Vagina (tissue), 2 donors: Measurements from ENCODE around the gene ITIH1. TPM values are rescaled to one million over a fixed set of nuclear protein-coding genes. Genes with fewer than 3 reads are reported as not detected.

Experiments used
- DNase-seq, 2 donors: peaks; one replicate each; pipeline ENCODE4 v3.0.0-alpha.2; 2017; ENCODE audit errors: extremely low spot score in 2 of 2
- H3K27ac ChIP-seq: fragments of 200-600 bp; sonication (generic); one replicate; pipeline ENCODE4 v1.5.1; 2019
- H3K27me3 ChIP-seq: fragments of 200-600 bp; sonication (generic); one replicate; pipeline ENCODE4 v1.5.1; 2019
- H3K36me3 ChIP-seq, 2 donors: fragments of 200-600 bp; sonication (generic); one replicate each; pipeline ENCODE4 v1.5.1; 2017 to 2019
- H3K4me1 ChIP-seq: fragments of 200-600 bp; sonication (generic); one replicate; pipeline ENCODE4 v1.5.1; 2019
- H3K4me3 ChIP-seq, 2 donors: fragments of 200-600 bp; sonication (generic); 1 replicate in 1 of 2; 2 replicates in 1 of 2; pipeline ENCODE4 v1.5.1; 2016 to 2019
- H3K9me3 ChIP-seq: fragments of 200-600 bp; sonication (generic); one replicate; pipeline ENCODE4 v1.5.1; 2019
- POLR2A ChIP-seq, 2 donors: fragments of 450-650 bp; IDR thresholded peaks; one replicate each; pipeline ENCODE4 v1.6.1; 2017; ENCODE audit warnings: antibody characterized with exemption in 2 of 2, mild to moderate bottlenecking in 2 of 2, moderate library complexity in 2 of 2
- POLR2AphosphoS5 ChIP-seq, 2 donors: sonication (generic); formaldehyde crosslinking; IDR thresholded peaks; one replicate each; pipeline ENCODE4 v1.9.0; 2017; ENCODE audit warnings: antibody characterized with exemption in 2 of 2, mild to moderate bottlenecking in 2 of 2, low read depth in 1 of 2; ENCODE audit not compliant: insufficient read depth in 1 of 2
- intact Hi-C: fragments of 100-400 bp; cut with DNase I; formaldehyde crosslinking; loops from one replicate; pipeline ENCODE4 v1.15.1; 2023
- total RNA-seq: library from RNA; depleted of rRNA; stranded (reverse); fragments of >200 nt; gene quantifications from one replicate; pipeline ENCODE4 v1.2.3, GENCODE V29; 2016
- TF ChIP-seq, protein P1 (sequence below), 3 experiments: fragments of 450-650 bp in 2 of 3; fragments of 200-600 bp in 1 of 3; sonication (generic) in 1 of 3; IDR thresholded peaks; one replicate each; pipeline ENCODE4 v1.5.1; 2017 to 2019; ENCODE audit warnings: antibody characterized with exemption in 3 of 3, mild to moderate bottlenecking in 2 of 3, moderate library complexity in 2 of 3

The ITIH1 gene
- total RNA-seq, 1 donor from 2014 or later = 0.98 TPM

GRCh38 chr3:52739730-52740129 is 37.7 kb upstream of the ITIH1 start:
- DNase-seq = no peak
- TF ChIP-seq POLR2AphosphoS5 (IDR thresholded peaks at IDR 0.05; ENCODE audit: insufficient read depth in 1 of 2, low read depth in 1 of 2) (no peak), POLR2A (IDR thresholded peaks at IDR 0.05) (no peak)
- TF ChIP-seq, protein P1, sequence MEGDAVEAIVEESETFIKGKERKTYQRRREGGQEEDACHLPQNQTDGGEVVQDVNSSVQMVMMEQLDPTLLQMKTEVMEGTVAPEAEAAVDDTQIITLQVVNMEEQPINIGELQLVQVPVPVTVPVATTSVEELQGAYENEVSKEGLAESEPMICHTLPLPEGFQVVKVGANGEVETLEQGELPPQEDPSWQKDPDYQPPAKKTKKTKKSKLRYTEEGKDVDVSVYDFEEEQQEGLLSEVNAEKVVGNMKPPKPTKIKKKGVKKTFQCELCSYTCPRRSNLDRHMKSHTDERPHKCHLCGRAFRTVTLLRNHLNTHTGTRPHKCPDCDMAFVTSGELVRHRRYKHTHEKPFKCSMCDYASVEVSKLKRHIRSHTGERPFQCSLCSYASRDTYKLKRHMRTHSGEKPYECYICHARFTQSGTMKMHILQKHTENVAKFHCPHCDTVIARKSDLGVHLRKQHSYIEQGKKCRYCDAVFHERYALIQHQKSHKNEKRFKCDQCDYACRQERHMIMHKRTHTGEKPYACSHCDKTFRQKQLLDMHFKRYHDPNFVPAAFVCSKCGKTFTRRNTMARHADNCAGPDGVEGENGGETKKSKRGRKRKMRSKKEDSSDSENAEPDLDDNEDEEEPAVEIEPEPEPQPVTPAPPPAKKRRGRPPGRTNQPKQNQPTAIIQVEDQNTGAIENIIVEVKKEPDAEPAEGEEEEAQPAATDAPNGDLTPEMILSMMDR (IDR thresholded peaks at IDR 0.05) = no peak
- no peaks in the 10 kb centered on the region for H3K27me3 ChIP-seq
- intact Hi-C loops = loop anchor here (10.0 kb wide), 1 partner anchor 195 kb away; no protein-coding TSS in a partner anchor
- H3K27ac ChIP-seq = no peak overlapping the region
- H3K4me3 ChIP-seq = no peak overlapping the region
- peaks cover 0 to 77% of the 10 kb centered on the region in 2 donors for H3K36me3 ChIP-seq
- H3K4me1 ChIP-seq = no peaks in the 10 kb centered on the region
- no peaks in the 10 kb centered on the region for H3K9me3 ChIP-seq

DNA sequence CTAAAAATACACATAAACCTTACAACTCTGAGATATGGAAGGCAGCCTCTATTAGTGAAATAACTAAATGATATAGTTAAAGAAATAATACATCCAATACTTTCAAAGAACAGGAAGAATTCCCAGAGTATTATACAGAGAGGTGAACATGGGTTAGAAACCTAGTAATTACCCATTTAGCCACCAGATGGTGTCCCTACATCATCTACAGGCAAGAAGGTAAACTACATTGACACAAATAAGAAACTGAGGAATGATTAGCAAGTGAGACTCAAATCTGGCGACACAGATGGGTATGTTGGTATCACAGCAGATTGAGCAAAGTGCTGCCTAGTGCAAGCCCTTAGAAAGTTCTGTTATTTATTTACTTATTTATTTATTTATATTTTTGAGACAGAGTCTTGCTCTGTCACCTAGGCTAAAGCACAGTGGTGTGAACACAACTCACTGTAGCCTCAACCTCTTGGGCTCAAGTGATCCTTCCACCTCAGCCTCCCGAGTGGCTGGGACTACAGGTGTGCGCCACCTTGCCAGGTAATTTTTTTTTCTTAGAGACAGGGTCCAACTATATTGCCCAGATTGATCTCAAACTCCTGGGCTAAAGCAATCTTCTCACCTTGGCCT is 34.9 kb upstream of the ITIH1 start:
- Histone ChIP-seq H3K36me3 (peaks cover 0 to 88% of the 10 kb centered on the region in 2 donors), H3K4me1 (no peaks in the 10 kb centered on the region), H3K4me3 (no peak overlapping the region), H3K27me3 (no peaks in the 10 kb centered on the region), H3K27ac (no peak overlapping the region), H3K9me3 (no peaks in the 10 kb centered on the region)
- no peak for TF ChIP-seq POLR2AphosphoS5 (IDR thresholded peaks at IDR 0.05; ENCODE audit: insufficient read depth in 1 of 2, low read depth in 1 of 2)
- TF ChIP-seq, protein P1 (IDR thresholded peaks at IDR 0.05) = peak in 2 of 3 experiments; percentile 23 to 37
- no peak for DNase-seq
- intact Hi-C loops = loop anchor here (10.0 kb wide), 1 partner anchor 192 kb away; no protein-coding TSS in a partner anchor

DNA sequence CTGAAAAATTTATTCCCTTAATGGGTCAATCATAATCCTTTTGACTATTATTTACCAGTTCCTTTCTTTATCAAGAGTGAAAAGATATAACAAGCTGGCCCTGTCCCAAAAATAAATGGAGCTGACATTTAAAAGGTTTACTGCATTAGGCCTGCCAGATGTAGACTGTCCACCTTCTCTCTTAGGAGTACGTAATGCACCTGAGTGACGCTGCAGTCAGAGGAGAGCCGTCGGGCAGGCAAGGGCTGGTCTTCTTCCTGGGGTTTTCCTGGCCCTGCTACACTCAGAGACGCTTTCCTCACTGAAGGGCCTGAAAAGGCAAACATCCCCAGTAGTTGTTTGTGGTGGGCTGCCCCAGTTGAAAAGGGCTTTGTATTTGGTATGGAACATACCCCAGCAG is 34.2 kb upstream of the ITIH1 start:
- H3K36me3 ChIP-seq = peaks cover 0 to 83% of the 10 kb centered on the region in 2 donors
- no peaks in the 10 kb centered on the region for H3K27me3 ChIP-seq
- H3K4me3 ChIP-seq = no peak overlapping the region
- no peaks in the 10 kb centered on the region for H3K4me1 ChIP-seq
- H3K9me3 ChIP-seq = no peaks in the 10 kb centered on the region
- intact Hi-C loops = loop anchor here (10.0 kb wide), 1 partner anchor 192 kb away; no protein-coding TSS in a partner anchor
- TF ChIP-seq POLR2AphosphoS5 (IDR thresholded peaks at IDR 0.05; ENCODE audit: insufficient read depth in 1 of 2, low read depth in 1 of 2) (no peak), POLR2A (IDR thresholded peaks at IDR 0.05) (no peak)
- TF ChIP-seq, protein P1 (IDR thresholded peaks at IDR 0.05) = no peak
- DNase-seq = no peak
- no peak overlapping the region for H3K27ac ChIP-seq

DNA sequence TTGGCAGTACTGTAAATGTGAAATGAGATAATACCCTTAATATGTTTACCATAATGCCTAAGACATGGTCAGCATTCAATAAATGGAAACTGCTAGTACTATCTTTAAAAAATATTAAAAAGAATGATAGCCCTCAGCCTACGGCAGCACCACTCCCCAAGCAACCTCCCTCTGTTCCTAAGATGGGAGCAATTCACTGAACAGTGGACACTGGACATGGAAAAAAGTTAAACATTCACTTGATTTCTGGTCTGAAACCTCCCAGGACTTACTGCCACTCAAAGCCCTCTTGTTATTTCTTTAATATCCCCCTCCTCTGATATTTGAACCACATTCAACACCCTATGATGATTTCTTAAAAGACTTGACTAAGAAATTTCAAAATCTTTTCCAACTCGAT is 33.7 kb upstream of the ITIH1 start:
- intact Hi-C loops = loop anchor here (10.0 kb wide), 1 partner anchor 191 kb away; no protein-coding TSS in a partner anchor
- no peak for DNase-seq
- Histone ChIP-seq H3K27ac (no peak overlapping the region), H3K9me3 (no peaks in the 10 kb centered on the region), H3K4me1 (no peaks in the 10 kb centered on the region), H3K36me3 (peaks cover 0 to 85% of the 10 kb centered on the region in 2 donors), H3K27me3 (no peaks in the 10 kb centered on the region), H3K4me3 (no peak overlapping the region)
- no peak for TF ChIP-seq POLR2AphosphoS5 (IDR thresholded peaks at IDR 0.05; ENCODE audit: insufficient read depth in 1 of 2, low read depth in 1 of 2)
- no peak for TF ChIP-seq POLR2A (IDR thresholded peaks at IDR 0.05)
- TF ChIP-seq, protein P1 (IDR thresholded peaks at IDR 0.05) = no peak

GRCh38 chr3:52752045-52752660 is 25.2 kb upstream of the ITIH1 start:
- Histone ChIP-seq H3K27ac (no peak overlapping the region), H3K4me1 (no peaks in the 10 kb centered on the region), H3K36me3 (peaks cover 0 to 61% of the 10 kb centered on the region in 2 donors), H3K9me3 (no peaks in the 10 kb centered on the region), H3K27me3 (no peaks in the 10 kb centered on the region), H3K4me3 (no peak overlapping the region)
- DNase-seq = no peak
- intact Hi-C loops = no loop called here
- TF ChIP-seq, protein P1 (IDR thresholded peaks at IDR 0.05) = no peak
- no peak for TF ChIP-seq POLR2AphosphoS5 (IDR thresholded peaks at IDR 0.05; ENCODE audit: insufficient read depth in 1 of 2, low read depth in 1 of 2)
- no peak for TF ChIP-seq POLR2A (IDR thresholded peaks at IDR 0.05)
